ENCODE results near the gene OR1I1. TPM values are rescaled to one million over a fixed set of nuclear protein-coding genes. Genes with fewer than 3 reads are reported as not detected.

Gene OR1I1, protein sequence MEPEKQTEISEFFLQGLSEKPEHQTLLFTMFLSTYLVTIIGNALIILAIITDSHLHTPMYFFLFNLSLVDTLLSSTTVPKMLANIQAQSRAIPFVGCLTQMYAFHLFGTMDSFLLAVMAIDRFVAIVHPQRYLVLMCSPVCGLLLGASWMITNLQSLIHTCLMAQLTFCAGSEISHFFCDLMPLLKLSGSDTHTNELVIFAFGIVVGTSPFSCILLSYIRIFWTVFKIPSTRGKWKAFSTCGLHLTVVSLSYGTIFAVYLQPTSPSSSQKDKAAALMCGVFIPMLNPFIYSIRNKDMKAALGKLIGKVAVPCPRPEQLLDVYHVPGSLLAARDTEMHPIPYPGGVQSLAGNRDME
- total RNA-seq (2021) (not detected in 2 replicates), Bru-seq, nascent RNA (not detected), BruChase-seq, experiment 1, labeled RNA remaining after a 2-hour chase (not detected), BruChase-seq, experiment 2, labeled RNA remaining after a 6-hour chase (not detected)
- long read RNA-seq = 0 reads

DNA sequence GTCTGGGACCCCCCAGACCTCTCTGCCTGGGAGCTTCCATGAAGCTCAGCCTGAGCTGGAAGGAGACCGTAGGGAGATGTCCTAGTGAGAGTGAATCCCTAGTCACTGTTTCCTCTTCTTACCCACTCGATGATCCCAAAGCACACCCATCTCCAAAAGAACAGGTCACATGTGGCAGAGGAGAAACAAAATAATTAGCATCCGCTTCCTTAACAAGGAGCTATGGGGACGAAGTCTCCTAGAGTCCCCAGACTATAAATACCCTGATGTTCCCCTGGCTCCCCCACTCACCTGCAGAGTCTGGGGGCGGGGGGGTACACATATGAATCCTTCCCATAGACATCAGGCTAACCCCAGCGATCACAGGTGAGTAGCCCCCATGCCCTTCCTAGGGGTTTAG lies at the start of gene OR1I1:
Gene OR1I1, plus strand, starts transcription at position 301 of the 400 bp plus-strand sequence. CDS start 4,855 bp downstream, outside the sequence.
- TF ChIP-seq, protein P1, sequence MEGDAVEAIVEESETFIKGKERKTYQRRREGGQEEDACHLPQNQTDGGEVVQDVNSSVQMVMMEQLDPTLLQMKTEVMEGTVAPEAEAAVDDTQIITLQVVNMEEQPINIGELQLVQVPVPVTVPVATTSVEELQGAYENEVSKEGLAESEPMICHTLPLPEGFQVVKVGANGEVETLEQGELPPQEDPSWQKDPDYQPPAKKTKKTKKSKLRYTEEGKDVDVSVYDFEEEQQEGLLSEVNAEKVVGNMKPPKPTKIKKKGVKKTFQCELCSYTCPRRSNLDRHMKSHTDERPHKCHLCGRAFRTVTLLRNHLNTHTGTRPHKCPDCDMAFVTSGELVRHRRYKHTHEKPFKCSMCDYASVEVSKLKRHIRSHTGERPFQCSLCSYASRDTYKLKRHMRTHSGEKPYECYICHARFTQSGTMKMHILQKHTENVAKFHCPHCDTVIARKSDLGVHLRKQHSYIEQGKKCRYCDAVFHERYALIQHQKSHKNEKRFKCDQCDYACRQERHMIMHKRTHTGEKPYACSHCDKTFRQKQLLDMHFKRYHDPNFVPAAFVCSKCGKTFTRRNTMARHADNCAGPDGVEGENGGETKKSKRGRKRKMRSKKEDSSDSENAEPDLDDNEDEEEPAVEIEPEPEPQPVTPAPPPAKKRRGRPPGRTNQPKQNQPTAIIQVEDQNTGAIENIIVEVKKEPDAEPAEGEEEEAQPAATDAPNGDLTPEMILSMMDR (conservative IDR thresholded peaks at IDR 0.05) = no peak
- TF ChIP-seq EZH2 (IDR thresholded peaks at IDR 0.05; ENCODE audit: low read depth) = no peak
- no peaks in the 10 kb centered on the region for H3K4me1 ChIP-seq (replicated peaks; ENCODE audit: insufficient read depth)
- H3K36me3 ChIP-seq (ENCODE audit: low read depth) = no peaks in the 10 kb centered on the region
- no peak within 1 kb of the TSS for H3K4me3 ChIP-seq
- intact Hi-C loops (cut with micrococcal nuclease; ENCODE audit: unreplicated experiment) = no loop called here
- DNase-seq = peak in 1 of 2 experiments; percentile 18
- H3F3A ChIP-seq (ENCODE audit: insufficient read depth, low read depth) = no peaks in the 10 kb centered on the region
- H3K9me2 ChIP-seq (ENCODE audit: insufficient read depth) = no peaks in the 10 kb centered on the region
- H3K27ac ChIP-seq = no peak within 1 kb of the TSS
- no peak within 1 kb of the TSS for H3K4me2 ChIP-seq
- ChIA-PET CTCF (no interaction called here), POLR2A (ENCODE audit: unreplicated experiment) (no interaction called here)
- no peak within 1 kb of the TSS for H2AFZ ChIP-seq
- no peaks in the 10 kb centered on the region for H3K9me3 ChIP-seq (ENCODE audit: insufficient read depth, low read depth)
- H3K79me2 ChIP-seq (ENCODE audit: low read depth) = no peaks in the 10 kb centered on the region
- no TSS peak for BruUV-seq (replicated peaks)
- no peaks in the 10 kb centered on the region for H3K27me3 ChIP-seq (ENCODE audit: insufficient read depth, low read depth)
- H4K20me1 ChIP-seq (ENCODE audit: insufficient read depth) = no peaks in the 10 kb centered on the region

DNA sequence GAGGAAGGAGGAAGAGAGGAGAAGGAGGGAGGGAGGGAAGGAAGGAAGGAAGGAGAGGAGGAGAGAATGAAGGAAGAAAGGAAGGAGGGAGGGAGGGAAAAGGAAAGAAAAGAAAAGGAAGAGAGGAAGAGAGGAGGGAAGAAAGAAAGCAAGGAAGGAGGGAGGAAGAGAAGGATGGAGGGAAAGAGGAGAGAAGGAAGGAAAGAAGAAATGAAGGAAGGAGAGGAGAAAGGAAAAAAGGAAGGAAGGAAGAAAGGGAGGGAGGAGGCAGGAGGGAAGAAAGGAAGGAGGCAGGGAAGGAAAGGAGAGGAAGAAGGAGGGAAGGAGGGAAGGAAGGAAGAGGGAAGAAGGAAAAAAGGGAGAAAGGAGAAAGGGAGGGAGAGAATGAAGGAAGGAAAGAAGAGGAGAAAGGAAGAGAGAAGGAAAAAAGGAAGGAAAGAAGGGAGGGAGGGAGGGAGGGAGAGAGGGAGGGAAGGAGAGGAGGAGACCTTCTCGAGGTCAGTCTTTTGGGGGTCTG lies 46.2 kb upstream of the OR1I1 start:
- Histone ChIP-seq H3K9me2 (ENCODE audit: insufficient read depth) (no peaks in the 10 kb centered on the region), H3K4me1 (replicated peaks; ENCODE audit: insufficient read depth) (peaks cover 56% of the 10 kb centered on the region), H3K79me2 (ENCODE audit: low read depth) (no peaks in the 10 kb centered on the region), H3K36me3 (ENCODE audit: low read depth) (no peaks in the 10 kb centered on the region), H4K20me1 (ENCODE audit: insufficient read depth) (no peaks in the 10 kb centered on the region), H3K4me2 (peak overlapping the region; percentile 7; the same call in 1 of the 2 replicates), H3K9me3 (ENCODE audit: insufficient read depth, low read depth) (0 out of 2 replicates have a peak, but pooled peaks cover 4% of the 10 kb centered on the region), H3K27ac (no peak overlapping the region), H3F3A (ENCODE audit: insufficient read depth, low read depth) (peaks cover 42% of the 10 kb centered on the region), H3K27me3 (ENCODE audit: insufficient read depth, low read depth) (no peaks in the 10 kb centered on the region), H2AFZ (no peak overlapping the region), H3K4me3 (no peak overlapping the region)
- intact Hi-C loops (cut with micrococcal nuclease; ENCODE audit: unreplicated experiment) = no loop called here
- CTCF ChIA-PET = no interaction called here
- TF ChIP-seq, protein P1 (conservative IDR thresholded peaks at IDR 0.05) = no peak
- TF ChIP-seq EZH2 (IDR thresholded peaks at IDR 0.05; ENCODE audit: low read depth) = no peak
- POLR2A ChIA-PET (ENCODE audit: unreplicated experiment) = no interaction called here
- no TSS peak for BruUV-seq (replicated peaks)
- DNase-seq = no peak

DNA sequence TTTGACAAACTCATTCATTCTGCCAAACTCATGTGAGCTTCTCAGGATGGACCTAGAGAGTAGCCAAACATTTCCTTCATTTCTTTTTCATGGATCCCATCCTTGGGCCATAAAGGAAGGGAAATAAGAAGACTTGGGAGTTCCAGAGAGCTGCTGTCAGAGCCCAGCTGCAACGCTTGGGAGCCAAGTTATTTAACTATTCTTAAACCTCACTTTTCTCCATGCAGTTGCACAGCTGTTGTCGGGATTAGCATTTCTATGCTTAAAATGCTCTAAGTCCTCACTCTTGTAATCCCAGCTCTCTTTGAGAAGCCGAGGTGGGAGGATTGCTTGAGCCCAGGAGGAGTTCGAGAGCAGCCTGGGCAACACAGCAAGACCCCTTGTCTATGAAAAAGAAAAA lies 44.4 kb upstream of the OR1I1 start:
- 0 out of 2 replicates have a peak, but pooled peaks cover 3% of the 10 kb centered on the region for H3K9me3 ChIP-seq (ENCODE audit: insufficient read depth, low read depth)
- no peak for DNase-seq
- H3K27ac ChIP-seq = peak overlapping the region; percentile 81
- TF ChIP-seq, protein P1 (conservative IDR thresholded peaks at IDR 0.05) = no peak
- no peak for TF ChIP-seq EZH2 (IDR thresholded peaks at IDR 0.05; ENCODE audit: low read depth)
- intact Hi-C loops (cut with micrococcal nuclease; ENCODE audit: unreplicated experiment) = no loop called here
- CTCF ChIA-PET = interaction anchor here (0.6 to 0.7 kb wide), 3 partner anchors 303 to 1550 kb away, joined by 3 to 14 read pairs (median 4); no protein-coding TSS in a partner anchor
- H3K4me3 ChIP-seq = no peak overlapping the region; the same call in 1 of the 2 replicates
- H4K20me1 ChIP-seq (ENCODE audit: insufficient read depth) = no peaks in the 10 kb centered on the region
- H3K27me3 ChIP-seq (ENCODE audit: insufficient read depth, low read depth) = no peaks in the 10 kb centered on the region
- no peak overlapping the region for H2AFZ ChIP-seq
- peaks cover 58% of the 10 kb centered on the region for H3K4me1 ChIP-seq (replicated peaks; ENCODE audit: insufficient read depth)
- no peaks in the 10 kb centered on the region for H3K9me2 ChIP-seq (ENCODE audit: insufficient read depth)
- POLR2A ChIA-PET (ENCODE audit: unreplicated experiment) = interaction anchor here (0.6 to 0.7 kb wide), 2 partner anchors 347 to 398 kb away, joined by 4 to 6 read pairs; no protein-coding TSS in a partner anchor
- no peaks in the 10 kb centered on the region for H3K79me2 ChIP-seq (ENCODE audit: low read depth)
- H3F3A ChIP-seq (ENCODE audit: insufficient read depth, low read depth) = peaks cover 37% of the 10 kb centered on the region
- no TSS peak for BruUV-seq (replicated peaks)
- no peaks in the 10 kb centered on the region for H3K36me3 ChIP-seq (ENCODE audit: low read depth)
- H3K4me2 ChIP-seq = peak overlapping the region; percentile 66

Measured in PC-9 (cell line).